ENCODE data around the gene SHISAL2B.

The SHISAL2B gene

GRCh38 chr5:64759960-64760660 lies 69.8 kb downstream of the SHISAL2B start:
- H3K79me2 ChIP-seq (ENCODE audit: low read length): peaks cover 79% of the 10 kb centered on the region
- H3K9ac ChIP-seq (ENCODE audit: low read length): no peak overlapping the region
- H3K4me3 ChIP-seq (ENCODE audit: low read length): no peak overlapping the region
- no peak for DNase-seq
- no peaks in the 10 kb centered on the region for H4K20me1 ChIP-seq (ENCODE audit: insufficient read depth, low read length)
- no peaks in the 10 kb centered on the region for H3K27me3 ChIP-seq (replicated peaks; ENCODE audit: insufficient read depth, low read length)
- H3K9me2 ChIP-seq (replicated peaks; ENCODE audit: insufficient read depth, low read length): no peaks in the 10 kb centered on the region
- no peak for TF ChIP-seq EZH2phosphoT487 (IDR thresholded peaks at IDR 0.05; ENCODE audit: low read length)
- TF ChIP-seq, protein P1, sequence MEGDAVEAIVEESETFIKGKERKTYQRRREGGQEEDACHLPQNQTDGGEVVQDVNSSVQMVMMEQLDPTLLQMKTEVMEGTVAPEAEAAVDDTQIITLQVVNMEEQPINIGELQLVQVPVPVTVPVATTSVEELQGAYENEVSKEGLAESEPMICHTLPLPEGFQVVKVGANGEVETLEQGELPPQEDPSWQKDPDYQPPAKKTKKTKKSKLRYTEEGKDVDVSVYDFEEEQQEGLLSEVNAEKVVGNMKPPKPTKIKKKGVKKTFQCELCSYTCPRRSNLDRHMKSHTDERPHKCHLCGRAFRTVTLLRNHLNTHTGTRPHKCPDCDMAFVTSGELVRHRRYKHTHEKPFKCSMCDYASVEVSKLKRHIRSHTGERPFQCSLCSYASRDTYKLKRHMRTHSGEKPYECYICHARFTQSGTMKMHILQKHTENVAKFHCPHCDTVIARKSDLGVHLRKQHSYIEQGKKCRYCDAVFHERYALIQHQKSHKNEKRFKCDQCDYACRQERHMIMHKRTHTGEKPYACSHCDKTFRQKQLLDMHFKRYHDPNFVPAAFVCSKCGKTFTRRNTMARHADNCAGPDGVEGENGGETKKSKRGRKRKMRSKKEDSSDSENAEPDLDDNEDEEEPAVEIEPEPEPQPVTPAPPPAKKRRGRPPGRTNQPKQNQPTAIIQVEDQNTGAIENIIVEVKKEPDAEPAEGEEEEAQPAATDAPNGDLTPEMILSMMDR (IDR thresholded peaks at IDR 0.05; ENCODE audit: low read length): no peak
- no peak for TF ChIP-seq EZH2 (optimal IDR thresholded peaks at IDR 0.05; ENCODE audit: low read depth, low read length)
- no peak overlapping the region for H3K4me2 ChIP-seq (ENCODE audit: low read depth, low read length)
- H2AFZ ChIP-seq (ENCODE audit: low read length): no peak overlapping the region
- no peaks in the 10 kb centered on the region for H3F3A ChIP-seq (ENCODE audit: insufficient read depth, low read length)
- H3K27ac ChIP-seq (ENCODE audit: low read length): no peak overlapping the region
- H3K36me3 ChIP-seq (replicated peaks; ENCODE audit: insufficient read depth, low read length): peaks cover 4% of the 10 kb centered on the region
- H3K4me1 ChIP-seq (ENCODE audit: low read length): 0 out of 2 replicates have a peak, but pooled peaks cover 3% of the 10 kb centered on the region
- H3K9me3 ChIP-seq (replicated peaks; ENCODE audit: insufficient read depth, low read length): no peaks in the 10 kb centered on the region

DNA sequence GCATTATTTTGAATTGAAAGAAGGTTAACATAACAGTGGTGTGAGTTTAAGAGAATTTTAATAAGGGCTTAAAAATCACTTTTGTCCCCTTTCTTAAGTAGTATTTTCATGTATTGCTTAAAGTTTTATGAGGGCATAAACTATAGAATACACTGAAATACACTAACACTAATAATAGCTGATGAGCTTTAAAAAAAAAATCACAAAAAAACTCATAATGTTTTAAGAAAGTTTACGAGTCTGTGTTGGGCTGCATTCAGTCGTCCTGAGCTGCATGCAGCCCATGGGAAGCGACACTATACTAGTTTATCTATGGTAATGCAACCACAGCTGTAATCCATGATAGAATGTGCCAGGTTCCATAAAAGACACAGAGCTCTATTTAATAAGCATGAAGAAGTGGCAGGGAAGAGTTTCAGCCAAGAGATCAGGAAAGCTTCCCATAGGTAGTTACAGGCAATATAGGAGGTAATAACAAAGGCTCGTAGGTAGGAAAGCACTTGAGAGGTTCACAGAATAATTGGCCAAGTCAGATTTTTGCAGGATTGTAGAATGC lies 73.7 kb downstream of the SHISAL2B start:
- Histone ChIP-seq H3K36me3 (replicated peaks; ENCODE audit: insufficient read depth, low read length) (peaks cover 4% of the 10 kb centered on the region), H3K79me2 (ENCODE audit: low read length) (peaks cover 87% of the 10 kb centered on the region), H3F3A (ENCODE audit: insufficient read depth, low read length) (no peaks in the 10 kb centered on the region), H3K4me1 (ENCODE audit: low read length) (peaks cover 16% of the 10 kb centered on the region), H3K4me3 (ENCODE audit: low read length) (no peak overlapping the region), H4K20me1 (ENCODE audit: insufficient read depth, low read length) (no peaks in the 10 kb centered on the region), H3K27me3 (replicated peaks; ENCODE audit: insufficient read depth, low read length) (no peaks in the 10 kb centered on the region), H2AFZ (ENCODE audit: low read length) (no peak overlapping the region), H3K4me2 (ENCODE audit: low read depth, low read length) (no peak overlapping the region), H3K27ac (ENCODE audit: low read length) (no peak overlapping the region), H3K9me3 (replicated peaks; ENCODE audit: insufficient read depth, low read length) (no peaks in the 10 kb centered on the region), H3K9ac (ENCODE audit: low read length) (no peak overlapping the region), H3K9me2 (replicated peaks; ENCODE audit: insufficient read depth, low read length) (no peaks in the 10 kb centered on the region)
- no peak for DNase-seq
- TF ChIP-seq EZH2phosphoT487 (IDR thresholded peaks at IDR 0.05; ENCODE audit: low read length): no peak
- TF ChIP-seq EZH2 (optimal IDR thresholded peaks at IDR 0.05; ENCODE audit: low read depth, low read length): no peak
- TF ChIP-seq, protein P1 (IDR thresholded peaks at IDR 0.05; ENCODE audit: low read length): no peak

- H3K4me2 ChIP-seq (ENCODE audit: low read depth, low read length): no peak overlapping the region
- H3K4me1 ChIP-seq (ENCODE audit: low read length): peaks cover 30% of the 10 kb centered on the region
- peaks cover 4% of the 10 kb centered on the region for H3K36me3 ChIP-seq (replicated peaks; ENCODE audit: insufficient read depth, low read length)
- no peak for DNase-seq
- no peaks in the 10 kb centered on the region for H3K27me3 ChIP-seq (replicated peaks; ENCODE audit: insufficient read depth, low read length)
- H3F3A ChIP-seq (ENCODE audit: insufficient read depth, low read length): no peaks in the 10 kb centered on the region
- no peaks in the 10 kb centered on the region for H4K20me1 ChIP-seq (ENCODE audit: insufficient read depth, low read length)
- H3K9me2 ChIP-seq (replicated peaks; ENCODE audit: insufficient read depth, low read length): no peaks in the 10 kb centered on the region
- no peak overlapping the region for H3K9ac ChIP-seq (ENCODE audit: low read length)
- no peaks in the 10 kb centered on the region for H3K9me3 ChIP-seq (replicated peaks; ENCODE audit: insufficient read depth, low read length)
- TF ChIP-seq, protein P1 (IDR thresholded peaks at IDR 0.05; ENCODE audit: low read length): no peak
- TF ChIP-seq EZH2 (optimal IDR thresholded peaks at IDR 0.05; ENCODE audit: low read depth, low read length) (no peak), EZH2phosphoT487 (IDR thresholded peaks at IDR 0.05; ENCODE audit: low read length) (no peak)
- H3K79me2 ChIP-seq (ENCODE audit: low read length): peaks cover 88% of the 10 kb centered on the region
- no peak overlapping the region for H2AFZ ChIP-seq (ENCODE audit: low read length)
- H3K27ac ChIP-seq (ENCODE audit: low read length): no peak overlapping the region
- H3K4me3 ChIP-seq (ENCODE audit: low read length): no peak overlapping the region
Measured at GRCh38 chr5:64765804-64766504, 75.7 kb downstream of the SHISAL2B start.

Data from MM.1S (cell line).